Smooth muscle cell (in vitro differentiated cells): Measurements from ENCODE around the gene NUDCD3. TPM values are rescaled to one million over a fixed set of nuclear protein-coding genes. Genes with fewer than 3 reads are reported as not detected.

Source experiments
- DNase-seq: peaks from one replicate; lab custom pipeline; 2025; ENCODE audit not compliant: unreplicated experiment; lab: John Stamatoyannopoulos, UW
- H2AFZ ChIP-seq: fragments of 200-600 bp; sonication (generic); 2 replicates; pipeline ENCODE4 v1.6.0; 2016; ENCODE audit warnings: antibody characterized with exemption, low read depth, mild to moderate bottlenecking
- H3F3A ChIP-seq: fragments of 200-600 bp; sonication (generic); 2 replicates; pipeline ENCODE4 v1.6.0; 2017; ENCODE audit warnings: antibody characterized with exemption, low read depth
- H3K27ac ChIP-seq: fragments of 200-600 bp; sonication (generic); 2 replicates; pipeline ENCODE4 v1.5.1; 2016; ENCODE audit warnings: low read depth, mild to moderate bottlenecking
- H3K27me3 ChIP-seq: fragments of 200-600 bp; sonication (generic); 2 replicates; pipeline ENCODE4 v1.6.1; 2016; ENCODE audit warnings: low read depth, mild to moderate bottlenecking
- H3K36me3 ChIP-seq: fragments of 200-600 bp; sonication (generic); 2 replicates; pipeline ENCODE4 v1.5.1; 2016; ENCODE audit warnings: low read depth
- H3K4me1 ChIP-seq: fragments of 200-600 bp; sonication (generic); 2 replicates; pipeline ENCODE4 v1.5.1; 2016; ENCODE audit warnings: low read depth
- H3K4me2 ChIP-seq: fragments of 200-600 bp; sonication (generic); 2 replicates; pipeline ENCODE4 v1.6.0; 2016; ENCODE audit warnings: mild to moderate bottlenecking
- H3K4me3 ChIP-seq: fragments of 200-600 bp; sonication (generic); 2 replicates; pipeline ENCODE4 v1.5.1; 2016; ENCODE audit warnings: mild to moderate bottlenecking
- H3K79me2 ChIP-seq: fragments of 200-600 bp; sonication (generic); 2 replicates; pipeline ENCODE4 v1.6.0; 2016; ENCODE audit warnings: low read depth, mild to moderate bottlenecking
- H3K9ac ChIP-seq: fragments of 200-600 bp; sonication (generic); 2 replicates; pipeline ENCODE4 v1.6.0; 2016; ENCODE audit warnings: low read depth
- H3K9me3 ChIP-seq: fragments of 200-600 bp; sonication (generic); replicated peaks from 2 replicates; pipeline ENCODE4 v1.5.1; 2016; ENCODE audit warnings: low read depth
- H4K20me1 ChIP-seq: fragments of 200-600 bp; sonication (generic); 2 replicates; pipeline ENCODE4 v1.6.0; 2016; ENCODE audit warnings: low read depth
- WGBS: methylation state at CpG from one replicate; pipeline ENCODE4 v1.1.7; 2016; ENCODE audit warnings: low lambda C conversion rate; 5-methylcytosine and 5-hydroxymethylcytosine counted together
- polyA plus RNA-seq: library from polyadenylated mRNA; unstranded; fragments of >200 nt; fragmentation: Nextera tagmentation; extraction: Ambion mirVana; gene quantifications from 2 replicates; pipeline ENCODE4 v1.2.1, GENCODE V29; 2016
- total RNA-seq: library from RNA; depleted of rRNA; stranded (reverse); fragments of >200 nt; gene quantifications from 2 replicates; pipeline ENCODE4 v1.2.3, GENCODE V29; 2014
- TF ChIP-seq, protein P1 (sequence below): fragments of 200-600 bp; sonication (generic); IDR thresholded peaks from 2 replicates; pipeline ENCODE4 v1.5.1; 2017; ENCODE audit warnings: borderline replicate concordance, mild to moderate bottlenecking, antibody characterized with exemption; ENCODE audit not compliant: insufficient read depth, poor library complexity, severe bottlenecking

Gene NUDCD3
- total and polyA plus RNA-seq, 2 experiments from 2014 or later, result 32.2 to 56.3 TPM

DNA sequence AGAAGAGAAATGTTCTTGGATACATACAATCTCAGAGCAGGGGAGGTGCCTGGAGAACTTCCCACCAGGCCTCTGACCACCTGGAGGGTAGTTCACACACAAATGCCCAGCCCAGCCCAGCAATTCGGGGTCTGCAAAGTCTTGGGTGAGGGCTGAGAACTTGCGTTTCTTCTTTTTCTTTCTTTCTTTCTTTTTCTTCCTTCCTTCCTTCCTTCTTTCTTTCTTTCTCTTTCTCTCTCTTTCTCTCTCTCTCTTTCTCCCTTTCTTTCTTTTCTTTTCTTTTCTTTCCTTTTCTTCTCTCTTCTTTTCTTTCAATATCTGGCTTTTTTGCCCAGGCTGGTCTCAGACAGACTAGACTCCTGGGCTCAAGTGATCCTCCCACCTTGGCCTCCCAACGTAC, 28.3 kb upstream of the NUDCD3 start:
- TF ChIP-seq, protein P1, sequence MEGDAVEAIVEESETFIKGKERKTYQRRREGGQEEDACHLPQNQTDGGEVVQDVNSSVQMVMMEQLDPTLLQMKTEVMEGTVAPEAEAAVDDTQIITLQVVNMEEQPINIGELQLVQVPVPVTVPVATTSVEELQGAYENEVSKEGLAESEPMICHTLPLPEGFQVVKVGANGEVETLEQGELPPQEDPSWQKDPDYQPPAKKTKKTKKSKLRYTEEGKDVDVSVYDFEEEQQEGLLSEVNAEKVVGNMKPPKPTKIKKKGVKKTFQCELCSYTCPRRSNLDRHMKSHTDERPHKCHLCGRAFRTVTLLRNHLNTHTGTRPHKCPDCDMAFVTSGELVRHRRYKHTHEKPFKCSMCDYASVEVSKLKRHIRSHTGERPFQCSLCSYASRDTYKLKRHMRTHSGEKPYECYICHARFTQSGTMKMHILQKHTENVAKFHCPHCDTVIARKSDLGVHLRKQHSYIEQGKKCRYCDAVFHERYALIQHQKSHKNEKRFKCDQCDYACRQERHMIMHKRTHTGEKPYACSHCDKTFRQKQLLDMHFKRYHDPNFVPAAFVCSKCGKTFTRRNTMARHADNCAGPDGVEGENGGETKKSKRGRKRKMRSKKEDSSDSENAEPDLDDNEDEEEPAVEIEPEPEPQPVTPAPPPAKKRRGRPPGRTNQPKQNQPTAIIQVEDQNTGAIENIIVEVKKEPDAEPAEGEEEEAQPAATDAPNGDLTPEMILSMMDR, result no peak
- WGBS, result 73% methylated on average over 3 of the region's 3 CpGs
- no peaks in the 10 kb centered on the region for H3K9me3 ChIP-seq
- no peak for DNase-seq
- H3K4me2 ChIP-seq, result no peak overlapping the region
- H3K27me3 ChIP-seq, result no peaks in the 10 kb centered on the region
- no peaks in the 10 kb centered on the region for H3K79me2 ChIP-seq
- no peaks in the 10 kb centered on the region for H4K20me1 ChIP-seq
- no peaks in the 10 kb centered on the region for H3K36me3 ChIP-seq
- H2AFZ ChIP-seq, result no peak overlapping the region
- no peak overlapping the region for H3K27ac ChIP-seq
- no peak overlapping the region for H3K9ac ChIP-seq
- no peaks in the 10 kb centered on the region for H3K4me1 ChIP-seq
- no peaks in the 10 kb centered on the region for H3F3A ChIP-seq
- H3K4me3 ChIP-seq, result no peak overlapping the region

DNA sequence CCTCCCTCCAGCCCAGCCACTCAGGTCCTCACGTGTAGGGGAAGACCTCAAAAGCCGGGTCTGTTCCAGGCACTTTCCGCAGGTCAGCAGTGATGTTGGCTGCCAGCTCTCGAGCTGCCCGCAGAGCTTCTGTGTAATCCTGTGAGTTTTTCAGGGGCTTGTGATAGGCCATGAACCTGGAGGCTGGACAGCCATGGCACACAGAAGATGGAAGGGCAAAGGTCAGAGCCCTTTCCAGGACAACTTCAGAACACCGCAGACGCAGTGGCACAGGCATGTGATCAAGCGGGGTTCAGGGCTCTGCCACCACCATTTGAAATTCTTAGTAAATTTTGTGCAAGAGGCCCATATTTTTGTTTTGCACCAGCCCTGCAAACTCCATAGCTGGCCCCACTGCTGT, 26.7 kb upstream of the NUDCD3 start:
- no peak overlapping the region for H3K4me3 ChIP-seq
- H2AFZ ChIP-seq, result no peak overlapping the region
- H3K9me3 ChIP-seq, result no peaks in the 10 kb centered on the region
- H4K20me1 ChIP-seq, result no peaks in the 10 kb centered on the region
- no peaks in the 10 kb centered on the region for H3K4me1 ChIP-seq
- 87% methylated on average over 8 of the region's 8 CpGs for WGBS
- no peaks in the 10 kb centered on the region for H3K79me2 ChIP-seq
- no peaks in the 10 kb centered on the region for H3K27me3 ChIP-seq
- H3K36me3 ChIP-seq, result no peaks in the 10 kb centered on the region
- no peak overlapping the region for H3K9ac ChIP-seq
- TF ChIP-seq, protein P1, result no peak
- no peak overlapping the region for H3K4me2 ChIP-seq
- no peak overlapping the region for H3K27ac ChIP-seq
- no peak for DNase-seq
- H3F3A ChIP-seq, result no peaks in the 10 kb centered on the region

DNA sequence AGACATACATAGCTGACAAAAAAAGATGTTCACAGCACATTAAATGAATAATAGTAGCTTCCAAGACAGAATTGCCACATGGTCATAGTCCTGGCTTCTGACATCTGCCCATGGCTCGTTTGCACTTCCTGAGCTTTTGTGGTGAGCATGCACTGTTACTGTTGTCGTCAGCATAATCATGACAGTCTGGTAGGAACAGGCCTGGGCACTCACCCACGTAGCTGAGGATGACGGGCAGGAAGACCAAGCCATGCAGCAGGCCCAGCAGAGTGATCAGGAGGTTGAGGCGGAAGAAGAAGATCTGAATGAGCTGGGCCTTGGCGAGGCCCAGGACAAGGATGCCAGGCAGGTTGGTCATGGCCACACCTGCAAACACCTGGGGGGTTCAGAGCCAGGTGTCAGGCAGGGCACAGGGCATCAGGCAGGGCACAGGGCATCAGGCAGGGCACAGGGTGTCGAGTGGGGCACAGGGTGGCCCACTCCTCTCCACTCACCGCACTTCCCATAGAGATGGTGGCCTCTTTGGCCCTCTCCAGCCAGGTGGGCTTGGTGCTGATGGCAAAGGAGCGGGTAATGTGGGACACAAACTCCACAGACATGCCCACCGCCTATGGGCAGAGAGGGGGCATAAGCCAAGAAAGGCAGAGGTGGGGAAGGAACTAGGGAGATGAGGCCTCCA, 25.3 kb upstream of the NUDCD3 start:
- TF ChIP-seq, protein P1, result no peak
- H3K27ac ChIP-seq, result no peak overlapping the region
- no peaks in the 10 kb centered on the region for H3K36me3 ChIP-seq
- no peaks in the 10 kb centered on the region for H4K20me1 ChIP-seq
- H3K9me3 ChIP-seq, result no peaks in the 10 kb centered on the region
- no peak overlapping the region for H3K9ac ChIP-seq
- H3K4me2 ChIP-seq, result no peak overlapping the region
- H3K4me3 ChIP-seq, result no peak overlapping the region
- WGBS, result 83% methylated on average over 10 of the region's 10 CpGs
- H3F3A ChIP-seq, result no peaks in the 10 kb centered on the region
- no peak overlapping the region for H2AFZ ChIP-seq
- H3K79me2 ChIP-seq, result no peaks in the 10 kb centered on the region
- H3K4me1 ChIP-seq, result no peaks in the 10 kb centered on the region
- H3K27me3 ChIP-seq, result no peaks in the 10 kb centered on the region
- DNase-seq, result no peak

DNA sequence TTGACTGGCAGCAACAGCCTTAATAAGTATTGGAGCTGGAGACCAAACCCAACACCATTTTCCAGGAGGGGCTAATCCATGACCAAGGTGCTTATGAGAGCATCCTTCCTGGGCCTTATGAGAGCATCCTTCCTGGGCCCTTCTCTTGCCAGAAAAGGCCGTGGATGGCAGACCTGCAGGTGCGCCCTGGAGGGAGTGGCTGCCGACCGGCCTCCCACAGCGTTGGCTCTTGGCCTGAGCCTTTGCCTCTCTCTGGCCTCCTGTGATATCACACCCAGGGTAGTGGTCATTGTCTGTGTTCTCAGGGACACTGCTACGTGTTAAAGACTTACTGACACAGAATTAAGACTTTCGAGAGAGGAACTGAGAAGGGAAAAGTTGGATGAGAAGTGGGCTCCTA, 22.3 kb upstream of the NUDCD3 start:
- H3K36me3 ChIP-seq, result no peaks in the 10 kb centered on the region
- no peaks in the 10 kb centered on the region for H3K9me3 ChIP-seq
- H3F3A ChIP-seq, result no peaks in the 10 kb centered on the region
- no peak overlapping the region for H3K27ac ChIP-seq
- no peaks in the 10 kb centered on the region for H3K27me3 ChIP-seq
- H2AFZ ChIP-seq, result no peak overlapping the region
- no peak overlapping the region for H3K4me3 ChIP-seq
- TF ChIP-seq, protein P1, result no peak
- no peaks in the 10 kb centered on the region for H3K79me2 ChIP-seq
- H4K20me1 ChIP-seq, result no peaks in the 10 kb centered on the region
- DNase-seq, result no peak
- no peaks in the 10 kb centered on the region for H3K4me1 ChIP-seq
- no peak overlapping the region for H3K9ac ChIP-seq
- H3K4me2 ChIP-seq, result no peak overlapping the region
- WGBS, result 91% methylated on average over 7 of the region's 7 CpGs
